Fibroblast of lung (primary cell): ENCODE data around the gene ADAMTS9. TPM values are rescaled to one million over a fixed set of nuclear protein-coding genes. Genes with fewer than 3 reads are reported as not detected.

ENCODE experiments used
- DNase-seq, 2 donors: peaks; one replicate each; pipeline versions ENCODE4 v3.0.0 to v3.0.0-alpha.2; 2010; ENCODE audit warnings: low read depth in 2 of 2
- H2AFZ ChIP-seq: 2 replicates; pipeline ENCODE4 v1.5.1; 2012; ENCODE audit warnings: low read length, control low read depth, inconsistent platforms
- H3K27ac ChIP-seq: 2 replicates; pipeline ENCODE4 v1.5.1; 2011; ENCODE audit warnings: low read length, control low read depth; ENCODE audit not compliant: insufficient read depth
- H3K27me3 ChIP-seq: 2 replicates; pipeline ENCODE4 v1.5.1; 2011; ENCODE audit warnings: mild to moderate bottlenecking, low read length; ENCODE audit not compliant: control insufficient read depth, insufficient read depth
- H3K36me3 ChIP-seq: 2 replicates; pipeline ENCODE4 v1.5.1; 2011; ENCODE audit warnings: low read length; ENCODE audit not compliant: control insufficient read depth, insufficient read depth
- H3K4me1 ChIP-seq: 2 replicates; pipeline ENCODE4 v1.5.1; 2011; ENCODE audit warnings: low read length; ENCODE audit not compliant: control insufficient read depth, insufficient read depth; ENCODE audit errors: extremely low read depth
- H3K4me2 ChIP-seq: 2 replicates; pipeline ENCODE4 v1.5.1; 2011; ENCODE audit warnings: low read length, control low read depth; ENCODE audit not compliant: insufficient read depth; ENCODE audit errors: extremely low read depth
- H3K4me3 ChIP-seq, 4 experiments: fragments of 200-600 bp in 1 of 4; sonication (generic) in 1 of 4; replicated peaks in 1 of 4; 2 replicates each; pipeline ENCODE4 v1.5.1; 2011 to 2016; ENCODE audit warnings: low read length in 4 of 4, low read depth in 3 of 4, mild to moderate bottlenecking in 3 of 4, control low read depth in 2 of 4, inconsistent platforms in 1 of 4, mixed read lengths in 1 of 4; ENCODE audit not compliant: insufficient read depth in 1 of 4; ENCODE audit errors: control extremely low read depth in 1 of 4
- H3K79me2 ChIP-seq: 2 replicates; pipeline ENCODE4 v1.5.1; 2012; ENCODE audit warnings: mild to moderate bottlenecking, low read length, inconsistent platforms; ENCODE audit not compliant: control insufficient read depth, insufficient read depth
- H3K9ac ChIP-seq: 2 replicates; pipeline ENCODE4 v1.5.1; 2011; ENCODE audit warnings: mild to moderate bottlenecking, low read length, control low read depth; ENCODE audit not compliant: insufficient read depth
- H3K9me3 ChIP-seq: 2 replicates; pipeline ENCODE4 v1.5.1; 2012; ENCODE audit warnings: low read depth, low read length; ENCODE audit not compliant: control insufficient read depth, insufficient read depth
- H4K20me1 ChIP-seq: 2 replicates; pipeline ENCODE4 v1.5.1; 2011; ENCODE audit warnings: low read length; ENCODE audit not compliant: control insufficient read depth, insufficient read depth; ENCODE audit errors: extremely low read depth
- CTCF ChIP-seq, 2 donors: IDR thresholded peaks in 1 of 2; conservative IDR thresholded peaks in 1 of 2; 1 replicate in 1 of 2; 2 replicates in 1 of 2; pipeline ENCODE4 v1.5.1; 2011 to 2012; ENCODE audit warnings: low read length in 2 of 2, control low read depth in 1 of 2, inconsistent platforms in 1 of 2, low read depth in 1 of 2, mild to moderate bottlenecking in 1 of 2
- EZH2 ChIP-seq: IDR thresholded peaks from 2 replicates; pipeline ENCODE4 v1.5.1; 2012; ENCODE audit warnings: low read length, control low read depth, mild to moderate bottlenecking; ENCODE audit errors: missing control alignments
- polyA plus RNA-seq, 2 donors: library from polyadenylated mRNA; depleted of rRNA in 1 of 2; stranded (reverse) in 1 of 2; unstranded in 1 of 2; fragments of >200 nt; gene quantifications; 2 replicates each; pipeline ENCODE4 v1.2.1, GENCODE V29; 2011 to 2012; ENCODE audit warnings: missing spikeins in 1 of 2
- total RNA-seq: library from RNA; depleted of rRNA; stranded (reverse); fragments of >200 nt; gene quantifications from 2 replicates; pipeline ENCODE4 v1.2.1, GENCODE V29; 2014

ADAMTS9 gene
- total and polyA plus RNA-seq, 2 donors (not counting 1 experiment from before 2014, with no cell fraction given): 0.82 to 1.8 TPM

GRCh38 chr3:64684715-64685261, 3.0 kb downstream of the ADAMTS9 start:
- TF ChIP-seq EZH2 (no peak), CTCF (conservative IDR thresholded peaks at IDR 0.05 in 1 of 2, IDR thresholded peaks at IDR 0.05 in 1 of 2; ENCODE audit: low read depth in 1 of 2, low read length in 2 of 2) (no peak)
- Histone ChIP-seq H3K9ac (peak overlapping the region; percentile 72), H3K4me1 (no peaks in the 10 kb centered on the region), H2AFZ (peak overlapping the region; percentile 92), H3K36me3 (no peaks in the 10 kb centered on the region), H4K20me1 (no peaks in the 10 kb centered on the region), H3K9me3 (no peaks in the 10 kb centered on the region), H3K4me3 (peak overlapping the region; percentile 55 to 69 (median 63)), H3K27me3 (no peaks in the 10 kb centered on the region), H3K79me2 (no peaks in the 10 kb centered on the region), H3K27ac (peak overlapping the region; percentile 81), H3K4me2 (peak overlapping the region; percentile 98)
- peak; percentile 21 to 81 for DNase-seq

GRCh38 chr3:64681827-64682226, 6.0 kb downstream of the ADAMTS9 start:
- Histone ChIP-seq H3K79me2 (no peaks in the 10 kb centered on the region), H3K27me3 (no peaks in the 10 kb centered on the region), H3K9me3 (no peaks in the 10 kb centered on the region), H3K4me3 (no peak overlapping the region), H3K4me2 (no peak overlapping the region), H3K9ac (no peak overlapping the region), H4K20me1 (no peaks in the 10 kb centered on the region), H2AFZ (no peak overlapping the region), H3K4me1 (no peaks in the 10 kb centered on the region), H3K27ac (no peak overlapping the region), H3K36me3 (no peaks in the 10 kb centered on the region)
- DNase-seq: no peak
- TF ChIP-seq EZH2 (no peak), CTCF (conservative IDR thresholded peaks at IDR 0.05 in 1 of 2, IDR thresholded peaks at IDR 0.05 in 1 of 2; ENCODE audit: low read depth in 1 of 2, low read length in 2 of 2) (no peak)

GRCh38 chr3:64681015-64681414, 6.8 kb downstream of the ADAMTS9 start:
- H3K27ac ChIP-seq: no peak overlapping the region
- H3K4me1 ChIP-seq: no peaks in the 10 kb centered on the region
- H3K36me3 ChIP-seq: no peaks in the 10 kb centered on the region
- H3K4me3 ChIP-seq: no peak overlapping the region
- no peak for TF ChIP-seq CTCF (conservative IDR thresholded peaks at IDR 0.05 in 1 of 2, IDR thresholded peaks at IDR 0.05 in 1 of 2; ENCODE audit: low read depth in 1 of 2, low read length in 2 of 2)
- TF ChIP-seq EZH2: no peak
- no peak overlapping the region for H3K4me2 ChIP-seq
- no peak overlapping the region for H3K9ac ChIP-seq
- H3K27me3 ChIP-seq: no peaks in the 10 kb centered on the region
- no peak for DNase-seq
- H3K9me3 ChIP-seq: no peaks in the 10 kb centered on the region
- no peak overlapping the region for H2AFZ ChIP-seq
- no peaks in the 10 kb centered on the region for H4K20me1 ChIP-seq
- H3K79me2 ChIP-seq: no peaks in the 10 kb centered on the region
